Measurements from ENCODE around the gene LRRC43. TPM values are rescaled to one million over a fixed set of nuclear protein-coding genes. Genes with fewer than 3 reads are reported as not detected.

Gene LRRC43
- total and polyA plus RNA-seq, 5 experiments from 2014 or later = 0.29 TPM; not detected in 4

DNA sequence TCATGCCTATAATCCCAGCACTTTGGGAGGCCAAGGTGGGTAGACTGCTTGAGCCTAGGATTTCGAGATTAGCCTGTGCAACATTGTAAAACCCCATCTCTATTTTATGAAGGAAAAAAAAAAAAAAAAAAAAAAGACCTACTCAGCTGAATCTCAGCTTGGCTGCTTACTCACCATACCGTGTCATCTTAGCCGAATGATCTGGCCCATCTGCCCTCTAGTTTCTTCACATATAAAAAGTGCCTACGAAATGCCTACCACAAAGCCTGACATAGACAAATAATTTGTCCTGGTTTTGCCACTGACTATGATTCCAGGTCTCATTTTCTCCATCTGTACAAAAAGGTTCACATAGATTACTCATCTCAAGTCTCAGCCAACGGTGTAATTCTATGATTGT lies 32.8 kb downstream of the LRRC43 start:
- H3K4me3 Mint-ChIP-seq = no peak overlapping the region
- no peaks in the 10 kb centered on the region for H3K9me3 Mint-ChIP-seq
- no peak overlapping the region for H3K27ac Mint-ChIP-seq
- peaks cover 2 to 10% (median 8%) of the 10 kb centered on the region in 4 donors for H3K4me1 Mint-ChIP-seq
- DNase-seq = no peak
- ATAC-seq = no peak
- POLR2A ChIA-PET = interaction anchor here (0.7 kb wide), 1 partner anchor 114 kb away, joined by 4 read pairs; no protein-coding TSS in a partner anchor
- H3K27me3 Mint-ChIP-seq = no peaks in the 10 kb centered on the region
- H3K36me3 Mint-ChIP-seq = peaks cover 0 to 96% (median 15%) of the 10 kb centered on the region in 3 donors

DNA sequence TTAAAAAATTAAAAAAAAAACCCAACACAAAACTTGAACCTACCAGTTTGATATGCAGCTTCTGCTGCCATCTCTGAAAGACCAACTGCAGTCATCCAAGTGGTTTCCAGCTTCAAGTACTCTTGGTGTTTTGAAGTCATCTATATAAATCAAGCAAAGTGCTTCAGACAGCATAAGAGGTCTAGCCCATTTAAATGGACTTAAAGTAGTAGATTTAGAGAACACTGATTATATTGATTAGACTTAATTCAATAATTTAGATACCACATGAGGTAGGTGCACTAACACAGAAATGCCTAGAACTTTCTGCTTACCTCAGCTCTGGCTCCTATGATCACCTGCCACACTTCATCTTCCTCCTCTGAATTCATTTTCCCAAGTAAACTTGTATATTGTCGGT lies 33.5 kb downstream of the LRRC43 start:
- Mint-ChIP-seq H3K36me3 (peaks cover 0 to 96% (median 16%) of the 10 kb centered on the region in 3 donors), H3K4me1 (peaks cover 2 to 17% (median 10%) of the 10 kb centered on the region in 4 donors), H3K4me3 (no peak overlapping the region), H3K9me3 (no peaks in the 10 kb centered on the region), H3K27me3 (no peaks in the 10 kb centered on the region), H3K27ac (no peak overlapping the region)
- ATAC-seq = no peak
- DNase-seq = no peak
- POLR2A ChIA-PET = no interaction called here

DNA sequence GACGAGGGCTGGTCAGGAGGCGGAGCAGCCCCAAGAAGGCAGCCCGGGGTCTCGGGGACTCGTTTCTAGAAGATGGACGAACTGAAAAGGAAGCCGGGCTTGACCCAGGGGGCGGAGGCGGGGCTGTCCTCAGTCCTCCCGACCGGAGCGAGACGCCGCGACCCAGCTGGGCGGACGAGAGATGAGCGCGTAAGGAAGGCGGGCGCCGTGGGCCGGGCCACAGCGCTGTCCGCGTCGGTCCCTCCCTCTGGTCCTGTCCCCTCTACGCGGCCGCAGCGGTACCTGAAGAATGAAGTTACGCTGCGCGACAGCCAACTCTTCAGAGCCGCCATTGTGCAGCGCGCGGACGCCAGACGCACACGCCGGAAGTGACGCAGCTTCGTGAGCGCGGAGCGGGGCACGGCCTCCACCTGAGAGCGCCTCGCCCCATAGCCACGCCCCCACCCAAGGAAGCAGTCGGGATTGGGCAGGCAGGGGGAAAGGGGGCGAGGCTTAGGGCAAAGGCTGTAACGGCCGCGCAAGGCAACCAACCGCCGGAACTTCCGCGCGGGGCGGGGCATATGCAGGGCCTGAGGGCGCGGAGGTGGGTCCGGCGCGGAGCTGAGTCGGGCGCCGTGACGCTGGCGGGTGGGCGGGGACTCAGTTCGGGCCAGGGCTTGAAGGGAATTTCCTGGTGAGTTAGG lies 42.9 kb downstream of the LRRC43 start, which contains the start of gene DIABLO:
DIABLO (minus strand) TSS at position 370 of the 683 bp plus-strand sequence; CDS start at position 332, 38 bp downstream.
- Mint-ChIP-seq H3K4me3 (peak within 1 kb of the TSS; percentile 84 to 93 (median 90)), H3K4me1 (peaks cover 22 to 58% (median 43%) of the 10 kb centered on the region in 4 donors), H3K36me3 (peaks cover 0 to 41% (median 10%) of the 10 kb centered on the region in 3 donors), H3K27ac (peak within 1 kb of the TSS; percentile 79 to 97 (median 94)), H3K9me3 (no peaks in the 10 kb centered on the region), H3K27me3 (no peaks in the 10 kb centered on the region)
- peak; percentile 91 for ATAC-seq
- DNase-seq = peak; percentile 93 to 100 (median 100)
- POLR2A ChIA-PET = interaction anchor here (0.5 to 4.4 kb wide), 20 partner anchors 19 to 1526 kb away, joined by 3 to 23 read pairs (median 5); partner anchors contain the start of genes ATP6V0A2, B3GNT4, CCDC62 and KNTC1

DNA sequence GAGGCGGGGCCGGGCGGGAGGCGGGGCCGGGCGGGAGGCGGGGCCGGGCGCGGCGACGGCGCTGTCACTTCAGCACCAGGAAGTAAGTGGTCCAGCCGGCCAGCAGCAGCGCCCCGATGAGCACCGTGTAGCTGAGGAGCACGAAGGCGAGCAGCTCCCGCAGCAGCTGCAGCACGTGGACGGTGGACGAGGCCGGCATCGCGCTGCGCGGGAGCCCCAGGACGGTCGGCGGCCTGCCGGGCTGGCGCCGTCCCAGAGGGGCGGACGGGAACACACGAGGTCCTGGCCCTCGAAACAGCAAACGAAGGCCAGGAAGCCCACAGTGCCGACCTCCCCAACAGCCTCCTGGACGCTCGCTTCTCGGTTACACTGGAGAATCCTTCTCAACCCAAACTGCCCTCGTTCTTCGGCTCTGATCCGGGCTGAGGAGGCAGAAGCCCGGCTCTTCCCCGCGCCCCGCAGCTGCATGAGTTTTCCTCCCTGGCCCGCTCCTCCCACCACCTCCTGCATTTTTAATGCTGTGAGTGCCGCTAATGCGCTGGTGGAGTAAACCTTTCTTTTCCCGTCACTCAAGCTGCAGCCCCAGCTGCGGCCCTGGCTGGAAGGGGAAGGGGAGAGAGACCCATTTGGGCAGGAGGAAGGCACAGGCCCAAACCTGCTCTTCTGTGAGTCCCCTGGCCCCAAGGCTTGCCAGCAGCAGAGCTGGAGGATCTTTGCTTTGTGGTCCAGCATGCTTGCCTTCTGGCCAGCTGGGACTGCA lies 43.6 kb downstream of the LRRC43 start:
- no peaks in the 10 kb centered on the region for H3K9me3 Mint-ChIP-seq
- peak overlapping the region in 4 of 10 donors; percentile 75 to 97 (median 92) for H3K27ac Mint-ChIP-seq
- peaks cover 0 to 41% (median 4%) of the 10 kb centered on the region in 3 donors for H3K36me3 Mint-ChIP-seq
- peak overlapping the region; percentile 72 to 92 (median 84) for H3K4me3 Mint-ChIP-seq
- POLR2A ChIA-PET = interaction anchor here (0.5 to 4.4 kb wide), 17 partner anchors 18 to 1486 kb away, joined by 3 to 23 read pairs (median 6); partner anchors contain the start of genes ATP6V0A2, B3GNT4, CCDC62 and KNTC1
- ATAC-seq (peak in 1 of 2 donors; percentile 62), DNase-seq (no peak)
- peaks cover 22 to 51% (median 40%) of the 10 kb centered on the region in 4 donors for H3K4me1 Mint-ChIP-seq
- H3K27me3 Mint-ChIP-seq = no peaks in the 10 kb centered on the region

DNA sequence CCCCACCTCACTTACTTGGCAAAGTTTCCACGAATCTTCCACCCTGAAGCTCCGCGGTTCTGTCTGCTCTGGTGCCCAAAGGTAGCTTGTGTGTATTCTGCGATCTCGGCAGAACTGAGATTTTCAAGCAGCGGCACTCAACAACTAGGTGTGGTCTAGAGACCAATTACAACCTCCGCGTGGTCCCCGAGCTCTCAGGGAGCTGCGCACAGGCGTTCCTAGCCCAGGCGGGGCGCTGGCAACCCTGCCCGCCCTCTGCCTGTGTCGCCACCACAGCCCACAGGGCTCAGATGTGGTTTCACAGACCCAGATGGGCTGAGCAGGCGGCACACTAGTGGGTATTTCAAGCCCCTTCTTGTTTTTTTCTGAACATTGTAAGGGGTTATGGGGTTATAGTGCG lies 44.4 kb downstream of the LRRC43 start:
- Mint-ChIP-seq H3K27ac (peak overlapping the region in 8 of 10 donors; percentile 39 to 92 (median 74)), H3K4me1 (peaks cover 20 to 46% (median 36%) of the 10 kb centered on the region in 4 donors)

DNA sequence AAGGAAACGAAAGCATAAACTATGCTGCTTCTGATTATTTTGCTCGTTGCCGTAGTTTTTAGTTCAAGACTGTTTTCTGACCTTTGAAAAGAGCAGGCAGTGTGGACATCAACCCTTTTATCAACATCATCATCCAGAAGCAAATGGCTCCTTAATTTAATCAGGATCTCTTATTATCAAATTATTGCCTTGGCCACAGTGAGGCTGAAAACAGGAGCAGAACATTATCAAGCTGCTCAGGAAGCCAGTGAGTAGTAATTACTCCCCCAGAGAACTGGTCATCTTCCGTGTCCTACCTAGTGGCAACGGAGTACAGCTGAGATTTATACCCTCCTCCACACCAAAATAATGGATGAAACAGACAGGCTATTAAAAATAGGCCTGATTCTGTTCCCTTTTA lies 45.2 kb downstream of the LRRC43 start:
- ATAC-seq (no peak), DNase-seq (no peak)
- no peaks in the 10 kb centered on the region for H3K27me3 Mint-ChIP-seq
- POLR2A ChIA-PET = interaction anchor here (0.6 kb wide), 1 partner anchor 745 kb away, joined by 3 read pairs; no protein-coding TSS in a partner anchor
- peaks cover 17 to 40% (median 36%) of the 10 kb centered on the region in 4 donors for H3K4me1 Mint-ChIP-seq
- no peaks in the 10 kb centered on the region for H3K9me3 Mint-ChIP-seq
- peaks cover 0 to 44% (median 8%) of the 10 kb centered on the region in 3 donors for H3K36me3 Mint-ChIP-seq
- peak overlapping the region in 6 of 10 donors; percentile 14 to 85 (median 43) for H3K27ac Mint-ChIP-seq
- H3K4me3 Mint-ChIP-seq = peak overlapping the region; percentile 72 to 92 (median 82)

More for the DNA sequence above, 44.4 kb downstream of the LRRC43 start:
- peak; percentile 5 to 14 for ATAC-seq
- no peaks in the 10 kb centered on the region for H3K27me3 Mint-ChIP-seq
- H3K4me3 Mint-ChIP-seq = peak overlapping the region; percentile 72 to 92 (median 82)
- DNase-seq = peak; percentile 25 to 82 (median 66)
- no peaks in the 10 kb centered on the region for H3K9me3 Mint-ChIP-seq
- POLR2A ChIA-PET = interaction anchor here (1.8 to 4.4 kb wide), 5 partner anchors 18 to 299 kb away, joined by 8 to 23 read pairs (median 16); partner anchors contain the start of genes B3GNT4, KNTC1, RSRC2 and VPS33A
- peaks cover 0 to 41% (median 3%) of the 10 kb centered on the region in 3 donors for H3K36me3 Mint-ChIP-seq

DNA sequence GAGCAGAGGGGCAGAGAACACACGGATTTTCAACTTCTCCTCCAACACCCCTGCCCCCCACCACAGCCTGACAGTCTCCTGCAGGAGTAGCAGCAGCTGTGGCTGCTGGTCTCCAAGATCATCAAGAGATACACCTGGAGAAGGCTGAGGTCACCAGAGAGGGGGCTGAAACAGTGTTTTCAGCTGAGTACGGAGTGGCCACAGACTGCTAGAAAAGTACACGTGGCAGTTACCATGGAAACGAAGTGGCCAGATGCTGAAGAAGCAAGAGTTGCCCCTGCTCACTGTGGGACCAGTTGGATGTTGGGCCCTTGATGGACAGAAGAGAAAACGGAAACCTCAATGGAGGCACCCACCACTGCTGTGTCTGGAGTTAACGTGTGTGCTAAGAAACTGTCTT lies 47.9 kb downstream of the LRRC43 start:
- no peak overlapping the region for H3K27ac Mint-ChIP-seq
- H3K4me1 Mint-ChIP-seq = peaks cover 8 to 25% (median 20%) of the 10 kb centered on the region in 4 donors
- DNase-seq (no peak), ATAC-seq (no peak)
- peaks cover 0 to 56% (median 17%) of the 10 kb centered on the region in 3 donors for H3K36me3 Mint-ChIP-seq
- POLR2A ChIA-PET = interaction anchor here (0.6 to 1.1 kb wide), 3 partner anchors 9 to 321 kb away, joined by 3 read pairs; no protein-coding TSS in a partner anchor
- H3K4me3 Mint-ChIP-seq = no peak overlapping the region
- no peaks in the 10 kb centered on the region for H3K27me3 Mint-ChIP-seq
- H3K9me3 Mint-ChIP-seq = no peaks in the 10 kb centered on the region

DNA sequence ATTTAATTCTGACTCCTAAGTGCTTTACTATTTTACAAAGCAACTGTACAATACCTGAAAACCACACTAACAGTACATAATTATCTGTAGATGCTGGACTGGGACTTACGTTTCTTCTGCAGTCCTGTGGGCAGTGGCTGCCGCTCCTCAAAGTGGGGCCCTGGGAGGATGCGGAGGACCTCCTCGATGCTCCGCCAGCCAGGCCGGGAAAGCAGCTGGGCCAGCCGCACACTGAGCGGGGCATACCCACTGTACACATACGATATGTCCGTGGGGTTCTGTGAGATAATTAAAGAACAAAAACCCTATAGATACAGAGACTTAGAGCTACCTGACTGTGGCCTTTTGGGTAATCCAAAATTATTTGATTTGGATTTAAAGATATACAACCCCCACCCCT lies 49.8 kb downstream of the LRRC43 start:
- POLR2A ChIA-PET = interaction anchor here (0.5 to 0.6 kb wide), 2 partner anchors 27 to 257 kb away, joined by 3 read pairs; no protein-coding TSS in a partner anchor
- H3K36me3 Mint-ChIP-seq = peaks cover 0 to 67% (median 22%) of the 10 kb centered on the region in 3 donors
- H3K27ac Mint-ChIP-seq = no peak overlapping the region
- ATAC-seq (no peak), DNase-seq (no peak)
- no peaks in the 10 kb centered on the region for H3K27me3 Mint-ChIP-seq
- no peaks in the 10 kb centered on the region for H3K9me3 Mint-ChIP-seq
- H3K4me1 Mint-ChIP-seq = peaks cover 2 to 12% (median 7%) of the 10 kb centered on the region in 4 donors
- H3K4me3 Mint-ChIP-seq = no peak overlapping the region

DNA sequence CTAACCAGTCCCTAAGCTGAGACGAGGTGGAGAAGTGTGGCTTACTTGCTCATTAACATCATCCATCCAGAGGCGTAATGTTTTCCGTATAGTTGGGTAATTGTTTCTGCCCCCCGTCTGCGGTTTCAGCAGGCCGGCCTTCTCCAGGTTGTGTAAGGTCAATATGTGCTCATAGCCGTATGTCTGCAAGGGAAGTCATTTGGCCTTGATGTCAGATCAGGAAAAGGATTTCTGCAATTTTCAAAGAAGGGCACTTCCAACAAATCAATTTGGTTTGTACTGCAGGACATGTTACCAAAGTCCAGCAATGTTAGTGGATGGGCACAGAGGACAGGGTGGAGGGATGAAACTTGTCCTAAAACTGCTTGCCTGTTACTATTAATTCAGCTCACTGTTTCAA lies 52.8 kb downstream of the LRRC43 start:
- Mint-ChIP-seq H3K9me3 (no peaks in the 10 kb centered on the region), H3K4me1 (no peaks in the 10 kb centered on the region), H3K4me3 (no peak overlapping the region), H3K27ac (no peak overlapping the region), H3K36me3 (peaks cover 3 to 87% (median 27%) of the 10 kb centered on the region in 3 donors), H3K27me3 (no peaks in the 10 kb centered on the region)
- POLR2A ChIA-PET = interaction anchor here (0.6 kb wide), 2 partner anchors 21 to 981 kb away, joined by 3 read pairs; no protein-coding TSS in a partner anchor
- ATAC-seq = no peak
- DNase-seq = no peak

DNA sequence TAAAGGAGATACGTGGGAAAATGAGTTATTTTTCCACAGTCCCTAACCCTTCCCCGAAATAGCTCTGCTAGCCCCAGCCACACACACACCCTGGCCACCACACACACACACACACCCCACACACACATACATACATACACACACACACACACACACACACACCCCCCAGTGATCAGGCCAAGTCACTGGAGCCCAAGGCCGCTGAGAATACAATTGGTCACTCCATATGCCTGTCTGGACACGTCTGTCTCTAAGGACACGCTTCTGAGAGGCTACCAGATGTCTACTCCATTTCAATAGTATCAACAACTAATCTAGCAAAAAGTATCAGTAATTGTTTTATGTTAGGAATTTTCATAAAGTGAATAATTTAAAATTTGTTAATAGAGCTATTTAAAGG lies 55.9 kb downstream of the LRRC43 start:
- Mint-ChIP-seq H3K27me3 (no peaks in the 10 kb centered on the region), H3K9me3 (no peaks in the 10 kb centered on the region), H3K27ac (peak overlapping the region in 2 of 10 donors; percentile 49 to 68), H3K36me3 (peaks cover 3 to 81% (median 20%) of the 10 kb centered on the region in 3 donors), H3K4me3 (no peak overlapping the region), H3K4me1 (peaks cover 0 to 6% (median 3%) of the 10 kb centered on the region in 4 donors)
- POLR2A ChIA-PET = interaction anchor here (0.7 kb wide), 1 partner anchor 18 kb away, joined by 3 read pairs; no protein-coding TSS in a partner anchor
- ATAC-seq (no peak), DNase-seq (no peak)

DNA sequence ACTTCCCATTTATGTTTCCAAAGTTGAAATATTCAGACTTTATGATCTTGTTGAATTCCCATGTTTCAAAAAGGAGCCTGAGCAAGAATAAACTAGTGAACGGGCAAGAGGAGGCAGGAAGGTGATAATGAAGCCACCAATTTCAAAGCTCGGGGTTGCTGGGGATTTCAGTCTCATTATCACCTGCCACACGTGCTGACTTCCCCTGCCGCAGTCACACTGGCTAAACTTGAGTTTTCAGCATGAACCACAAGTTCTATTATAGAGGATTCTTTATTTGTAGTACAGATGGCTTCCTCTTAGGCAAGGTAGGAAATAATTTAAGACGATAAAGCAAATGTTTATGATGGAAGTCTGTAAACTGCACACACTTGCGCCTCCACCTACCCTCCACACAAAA lies 61.0 kb downstream of the LRRC43 start:
- no peak for ATAC-seq

More for the DNA sequence above, 61.0 kb downstream of the LRRC43 start:
- Mint-ChIP-seq H3K27ac (peak overlapping the region in 9 of 10 donors; percentile 40 to 92 (median 75)), H3K36me3 (peaks cover under 1 to 76% (median 7%) of the 10 kb centered on the region in 3 donors), H3K9me3 (peaks cover 0 to 1% (median 0%) of the 10 kb centered on the region in 9 donors), H3K4me3 (peak overlapping the region in 9 of 10 donors; percentile 36 to 85 (median 69)), H3K4me1 (peaks cover 7 to 26% (median 17%) of the 10 kb centered on the region in 4 donors), H3K27me3 (no peaks in the 10 kb centered on the region)
- POLR2A ChIA-PET = interaction anchor here (3.1 kb wide), 1 partner anchor 17 kb away, joined by 16 read pairs; the partner anchor contains the start of gene DIABLO
- no peak for DNase-seq
